SK-N-DZ (cell line): ENCODE measurements around the gene AP2A1. TPM values are rescaled to one million over a fixed set of nuclear protein-coding genes. Genes with fewer than 3 reads are reported as not detected.
A peak's percentile ranks its signal among the peaks of the same experiment; 100 is the strongest.
"Not testable (repeated sequence)": the region's sequence is repeated elsewhere in the genome, so short reads cannot be mapped to it uniquely, and the experiment has no call there.

ENCODE experiments used
- DNase-seq: peaks from one replicate; pipeline ENCODE4 v3.0.0-alpha.2; 2015; ENCODE audit warnings: low spot score
- polyA plus RNA-seq, 2 experiments: library from polyadenylated mRNA; depleted of rRNA; stranded (reverse); fragments of >200 nt; gene quantifications; 2 replicates each; pipeline ENCODE4 v1.2.3, GENCODE V29; 2014

Gene AP2A1
- 27.7 and 32.5 TPM in 2 replicates for polyA plus RNA-seq (2014; cell fraction: cytosol; rRNA removed)
- polyA plus RNA-seq (2014; cell fraction: nucleus; rRNA removed) = 25.9 and 42.0 TPM in 2 replicates

DNA sequence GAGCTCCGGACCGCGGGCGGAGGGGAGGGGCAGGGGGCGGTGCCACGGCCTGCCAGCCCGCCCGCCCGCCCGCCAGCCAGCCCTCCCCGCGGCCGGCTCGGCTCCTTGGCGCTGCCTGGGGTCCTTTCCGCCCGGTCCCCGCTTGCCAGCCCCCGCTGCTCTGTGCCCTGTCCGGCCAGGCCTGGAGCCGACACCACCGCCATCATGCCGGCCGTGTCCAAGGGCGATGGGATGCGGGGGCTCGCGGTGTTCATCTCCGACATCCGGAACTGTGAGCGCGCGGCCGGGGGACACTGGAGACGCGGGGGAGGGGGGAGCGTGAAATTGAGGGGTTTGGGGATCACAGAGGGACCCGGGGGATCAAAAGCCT, at the start of gene AP2A1:
AP2A1 (plus strand) TSS at position 72 of the 370 bp plus-strand sequence; CDS start at position 205, 133 bp downstream.
- DNase-seq = no peak

DNA sequence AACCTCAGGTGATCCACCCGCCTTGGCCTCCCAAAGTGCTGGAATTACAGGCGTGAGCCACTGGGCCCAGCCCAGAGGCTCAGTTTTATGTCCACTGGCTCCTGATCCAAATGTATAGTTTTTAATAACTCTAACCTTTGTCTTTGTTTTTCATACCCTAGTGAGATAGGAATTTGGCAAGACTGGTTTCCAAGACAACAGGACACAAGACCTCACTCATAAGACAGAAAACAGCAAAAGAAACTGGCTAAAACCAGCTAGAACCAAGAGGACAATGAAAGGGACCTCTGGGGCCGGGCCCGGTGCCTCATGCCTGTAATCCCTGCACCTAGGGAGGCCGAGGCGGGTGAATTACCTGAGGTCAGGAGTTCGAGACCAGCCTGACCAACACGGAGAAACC, 48.3 kb upstream of the AP2A1 start:
- no peak for DNase-seq

DNA sequence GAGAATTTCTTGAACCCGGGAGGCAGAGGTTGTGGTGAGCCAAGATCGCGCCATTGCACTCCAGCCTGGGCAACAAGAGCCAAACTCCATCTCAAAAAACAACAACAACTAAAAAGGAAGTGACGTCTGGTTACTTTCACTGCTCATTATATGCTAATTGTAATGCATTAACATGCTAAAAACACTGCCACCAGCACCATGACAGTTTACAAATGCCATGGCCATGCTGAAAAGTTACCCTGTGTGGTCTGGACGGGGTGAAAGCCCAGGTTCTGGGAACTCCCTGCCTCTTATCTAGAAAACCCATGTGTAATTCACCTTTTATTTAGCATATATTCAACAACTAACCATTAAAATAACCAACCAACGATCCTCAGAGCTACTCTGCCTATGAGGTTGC, 47.8 kb upstream of the AP2A1 start:
- no peak for DNase-seq

DNA sequence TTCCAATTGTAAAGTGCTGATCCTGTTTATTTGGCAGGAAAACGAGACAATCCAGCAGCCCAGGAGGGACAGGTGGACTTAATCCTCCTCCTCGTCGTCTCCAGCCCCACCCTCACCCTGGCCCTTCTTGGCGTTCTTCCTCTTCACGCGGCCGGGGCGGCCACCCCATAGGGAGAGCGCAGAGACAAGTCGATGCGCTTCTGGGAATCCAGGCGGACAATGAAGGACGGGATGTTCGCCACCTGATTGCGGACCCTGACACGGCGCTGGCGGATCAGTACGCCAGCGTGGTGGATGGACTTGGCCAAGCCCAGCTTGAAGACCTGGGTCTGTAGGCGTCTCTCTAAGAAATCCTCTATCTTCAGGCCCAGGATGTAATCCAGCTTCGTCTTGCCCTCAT, 47.4 kb upstream of the AP2A1 start:
- DNase-seq = not testable (repeated sequence)

DNA sequence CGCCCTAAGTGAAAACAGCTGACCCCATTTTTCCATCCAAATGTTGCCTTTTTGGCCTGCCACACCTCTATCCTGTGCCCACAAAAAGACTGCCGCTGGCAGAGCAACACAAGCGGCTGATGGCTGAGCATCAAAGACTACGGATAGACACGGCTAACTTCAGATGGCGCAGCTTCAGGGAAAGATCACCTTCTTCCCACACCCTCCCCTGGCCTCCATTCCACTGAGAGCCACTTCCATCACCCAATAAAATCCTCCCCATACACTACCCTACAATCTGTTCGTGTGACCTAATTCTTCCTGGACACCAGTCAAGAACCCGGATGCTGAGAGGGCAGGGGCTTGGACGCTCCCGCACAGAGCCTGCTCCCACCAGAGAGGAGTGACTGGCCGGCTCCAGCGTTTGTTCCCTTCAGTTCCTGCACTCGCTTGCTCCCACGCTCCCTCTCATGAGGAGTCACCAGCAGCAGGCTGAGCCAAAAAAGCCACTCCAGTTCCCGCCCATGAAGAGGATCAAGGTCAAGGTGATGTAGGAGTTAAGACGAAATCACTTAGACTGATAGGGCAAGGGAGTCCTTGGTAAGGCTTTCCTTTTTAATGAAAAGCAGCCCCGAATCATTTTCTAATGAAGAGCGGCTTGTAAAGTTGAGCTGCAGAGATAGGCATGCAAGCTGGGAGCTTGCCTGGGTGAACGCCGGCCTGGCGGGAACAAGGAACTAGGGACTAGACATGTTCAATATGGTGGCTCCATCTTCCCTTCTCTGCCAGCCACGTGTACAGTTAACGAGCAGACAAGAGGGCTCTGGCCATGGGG, 39.4 kb upstream of the AP2A1 start:
- peak; percentile 19 for DNase-seq

DNA sequence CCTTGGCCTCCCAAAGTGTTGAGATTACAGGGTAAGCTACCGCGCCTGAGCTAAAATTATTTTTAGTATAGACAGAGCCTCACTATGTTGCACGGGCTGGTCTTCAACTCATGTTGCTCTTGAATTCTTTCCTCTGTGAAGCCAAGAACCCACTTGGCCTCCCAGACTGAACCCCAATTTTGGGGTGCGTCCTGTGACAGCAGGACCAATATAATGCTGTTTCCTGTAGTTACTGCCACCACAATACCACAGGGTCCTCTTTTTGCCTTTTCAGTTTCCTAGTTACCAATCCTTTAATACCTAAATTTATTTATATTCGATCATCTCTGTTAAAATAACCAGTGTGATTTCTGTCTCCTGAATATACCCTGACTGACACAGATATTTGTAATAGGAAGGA, 36.6 kb upstream of the AP2A1 start:
- DNase-seq = no peak

DNA sequence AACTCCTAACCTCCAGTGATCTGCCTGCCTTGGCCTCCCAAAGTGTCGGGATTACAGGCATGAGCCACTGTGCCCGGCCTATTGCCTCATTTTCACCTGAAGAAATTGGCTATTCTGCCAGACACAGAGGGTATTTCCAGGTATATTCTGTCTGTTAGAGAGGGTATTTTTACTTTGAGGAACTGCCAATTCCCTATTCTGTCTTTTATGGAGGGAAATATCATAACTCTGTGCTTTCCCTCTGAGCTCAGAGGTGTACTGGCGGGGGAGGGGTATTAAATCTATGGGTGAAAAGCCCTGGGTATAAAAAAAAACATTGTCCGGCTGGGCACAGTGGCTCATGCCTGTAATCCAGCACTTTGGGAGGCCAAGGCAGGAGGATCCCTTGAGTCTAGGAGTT, 28.5 kb upstream of the AP2A1 start:
- no peak for DNase-seq

DNA sequence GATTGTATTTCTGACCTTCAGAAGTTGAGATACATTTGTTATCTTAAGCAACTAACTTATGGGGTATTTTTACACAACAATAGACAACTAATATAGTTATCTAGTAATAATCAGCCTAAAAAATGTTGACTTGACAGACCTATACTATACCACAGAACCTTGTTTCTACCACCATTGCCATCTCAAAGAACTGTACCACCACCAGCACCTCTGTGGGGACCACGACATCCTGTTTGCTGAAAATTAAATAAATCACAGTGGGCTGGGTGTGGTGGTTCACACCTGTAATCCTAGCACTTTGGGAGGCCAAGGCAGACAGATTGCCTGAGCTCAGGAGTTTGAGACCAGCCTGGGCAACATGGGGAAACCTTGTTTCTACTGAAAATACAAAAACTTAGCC, 27.7 kb upstream of the AP2A1 start:
- DNase-seq = no peak

DNA sequence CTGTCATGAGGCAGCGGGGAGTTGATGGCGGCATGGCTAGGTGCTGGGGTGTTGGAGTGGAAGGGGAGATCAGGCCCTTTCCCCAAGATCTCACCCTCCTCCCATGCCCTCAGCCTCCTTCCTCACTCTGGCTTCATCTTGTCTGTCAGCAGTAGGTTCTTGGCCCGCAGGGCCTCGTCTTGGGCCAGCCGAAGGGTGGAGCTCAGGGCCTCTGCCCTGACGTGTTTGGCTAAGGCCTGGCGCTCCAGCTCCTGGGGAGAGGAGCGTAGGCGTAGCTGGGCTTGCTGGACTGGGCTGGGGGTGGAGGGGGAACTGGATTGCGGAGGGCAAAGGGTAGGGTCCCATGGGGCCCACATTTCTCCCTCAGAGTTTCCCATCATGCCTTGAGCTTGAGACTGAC, 26.9 kb upstream of the AP2A1 start:
- no peak for DNase-seq

DNA sequence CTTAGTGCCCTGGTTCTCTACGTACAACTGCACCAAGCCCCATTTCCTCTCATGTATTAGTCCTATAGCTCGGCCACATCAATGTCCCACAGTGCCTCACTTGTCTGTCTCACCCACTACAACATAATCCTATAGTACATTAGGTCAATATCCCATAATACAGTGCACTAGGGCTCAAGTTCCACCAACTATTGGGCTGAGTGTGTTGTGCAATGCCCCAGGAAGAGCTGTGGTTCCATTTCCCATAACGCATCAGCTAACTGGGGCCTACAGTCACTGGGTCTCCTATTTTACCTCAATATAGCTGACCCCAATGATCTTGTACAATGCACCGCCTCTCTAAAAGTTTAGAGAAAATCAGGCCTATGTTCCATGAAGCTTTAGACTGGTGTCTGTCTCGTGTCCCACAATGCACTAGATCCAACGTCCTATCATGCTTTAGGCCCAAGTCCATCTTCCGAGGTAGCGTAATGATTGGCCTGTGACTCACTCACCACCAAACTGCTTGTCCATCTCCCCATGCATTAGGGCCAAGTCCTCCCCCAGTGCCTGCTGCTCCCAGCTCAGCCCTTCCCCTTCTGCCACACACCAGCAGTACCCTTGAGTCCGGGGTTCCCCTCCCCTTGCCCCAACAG, 25.5 kb upstream of the AP2A1 start:
- no peak for DNase-seq

DNA sequence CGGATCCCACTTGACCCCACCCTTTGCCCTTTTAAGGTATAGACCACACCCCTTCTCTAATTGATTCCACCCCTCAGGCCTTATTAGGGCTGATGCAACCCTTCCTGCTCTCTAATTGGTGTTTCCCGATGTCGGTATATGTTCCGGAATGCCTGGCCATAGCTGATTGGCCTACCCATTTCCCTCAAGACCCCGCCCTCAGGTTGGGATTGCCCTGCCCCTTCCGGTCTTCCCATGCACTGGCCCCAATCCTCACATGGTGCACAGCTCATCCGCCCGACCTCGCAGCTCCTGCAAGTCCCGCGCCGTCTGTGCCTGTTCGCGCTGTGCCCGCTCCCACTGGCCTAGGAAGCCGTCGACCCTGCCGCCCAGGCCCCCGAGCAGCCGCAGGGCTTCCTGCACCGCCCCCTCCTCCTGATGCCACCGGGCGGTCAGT, 21.8 kb upstream of the AP2A1 start:
- no peak for DNase-seq

DNA sequence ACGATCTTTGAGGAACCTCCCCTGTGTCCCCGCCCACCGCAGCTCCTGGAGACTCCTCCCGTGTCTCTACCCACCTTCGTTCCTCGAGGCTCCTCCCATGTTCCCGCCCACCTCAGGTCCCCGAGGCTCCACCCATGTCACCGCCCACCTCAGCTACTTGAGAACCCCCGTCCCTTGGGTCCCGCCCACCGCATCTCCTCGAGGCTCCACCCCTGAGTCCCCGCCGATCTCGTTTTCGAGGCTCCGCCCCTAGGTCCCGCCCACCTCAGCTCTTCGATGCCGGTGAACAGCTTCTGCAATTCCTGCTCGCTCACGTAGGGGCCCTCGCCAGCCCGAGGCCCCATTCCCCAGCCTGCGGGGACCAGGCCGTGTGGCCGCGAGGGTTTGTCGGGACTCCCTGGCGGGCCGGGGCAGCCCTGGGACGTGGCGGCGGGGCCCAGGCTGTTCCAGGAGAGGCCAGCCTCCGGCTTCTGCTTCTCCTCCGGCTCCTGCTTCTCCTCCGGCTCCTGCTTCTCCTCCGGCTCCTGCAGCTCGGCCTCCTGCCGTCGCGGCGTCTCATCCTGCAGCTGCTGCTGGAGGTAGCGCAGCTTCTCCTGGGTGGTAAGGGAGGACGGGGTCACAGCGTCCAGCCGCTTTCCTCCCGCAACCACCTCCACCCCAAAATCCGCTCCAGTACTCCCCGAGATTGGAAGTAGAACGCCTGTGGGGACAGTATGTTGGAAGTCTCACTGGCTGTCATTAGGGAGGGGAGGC, 20.4 kb upstream of the AP2A1 start:
- DNase-seq = peak; percentile 41

DNA sequence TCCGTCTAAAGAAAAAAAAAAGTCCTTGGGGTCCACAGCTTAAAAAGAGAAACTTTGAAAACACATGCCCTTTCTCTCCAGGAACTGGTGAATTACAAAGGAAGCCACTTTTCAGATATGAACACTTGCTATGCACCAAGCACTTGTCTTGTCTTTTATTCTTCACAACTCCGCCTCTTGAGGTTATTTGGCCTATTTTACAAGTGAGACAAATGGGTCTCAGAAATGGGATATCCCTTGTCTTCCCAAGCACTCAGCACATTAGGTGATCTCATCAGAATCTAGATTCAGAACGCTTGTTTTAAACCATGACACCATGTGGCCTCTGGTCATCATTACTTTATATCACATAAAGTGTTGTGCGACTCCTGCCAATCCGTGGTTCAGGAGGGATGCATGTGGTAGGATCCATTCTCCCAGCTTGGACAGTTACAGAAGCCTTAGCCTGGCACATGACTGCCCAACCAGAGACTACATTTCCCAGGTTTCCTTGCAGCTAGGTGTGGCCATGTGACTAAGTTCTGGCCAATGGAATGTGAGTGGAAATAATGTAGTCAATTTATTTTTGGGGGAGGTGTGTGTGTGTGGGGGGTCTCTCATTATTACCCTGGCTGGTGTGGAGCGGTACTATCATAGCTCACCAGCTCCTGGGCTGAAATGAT, 17.6 kb upstream of the AP2A1 start:
- DNase-seq = no peak

DNA sequence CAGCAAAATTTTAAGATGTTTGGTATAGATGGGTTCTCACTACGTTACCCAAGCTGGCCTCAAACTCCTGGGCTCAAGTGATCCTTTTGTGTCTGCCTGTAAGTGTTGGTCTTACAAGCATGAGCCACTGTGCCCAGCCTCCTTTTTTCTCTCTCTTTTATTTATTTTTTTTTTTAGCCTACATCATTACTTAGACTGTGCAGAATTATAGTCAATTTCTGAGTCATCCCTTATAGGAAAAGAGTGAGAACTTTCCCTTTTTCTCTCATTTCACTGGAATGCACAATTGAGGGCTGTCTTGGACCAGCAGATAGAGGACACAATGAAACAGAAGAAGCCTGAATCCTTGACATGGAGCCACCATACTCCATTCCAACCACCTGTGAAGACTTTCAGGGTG, 17.0 kb upstream of the AP2A1 start:
- DNase-seq = no peak

DNA sequence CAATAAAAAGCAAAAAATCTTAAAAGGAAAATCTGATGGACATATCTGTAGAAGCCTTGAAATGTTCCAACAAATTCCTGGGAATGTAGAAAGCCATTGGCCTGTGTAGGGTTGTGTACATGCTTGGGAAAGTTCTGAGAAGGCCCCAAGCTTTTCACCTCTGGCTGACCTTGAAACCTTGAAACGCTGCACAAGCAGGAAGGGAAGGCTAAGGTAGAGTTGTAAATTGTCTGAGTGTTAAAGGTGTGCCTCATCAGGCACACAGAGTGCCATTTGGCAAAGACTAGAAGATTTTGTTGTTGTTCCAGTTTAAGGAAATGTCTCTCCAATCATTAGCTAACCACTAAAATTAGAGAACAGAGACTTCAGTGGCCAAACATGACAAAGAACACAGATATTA, 14.1 kb upstream of the AP2A1 start:
- DNase-seq = no peak

DNA sequence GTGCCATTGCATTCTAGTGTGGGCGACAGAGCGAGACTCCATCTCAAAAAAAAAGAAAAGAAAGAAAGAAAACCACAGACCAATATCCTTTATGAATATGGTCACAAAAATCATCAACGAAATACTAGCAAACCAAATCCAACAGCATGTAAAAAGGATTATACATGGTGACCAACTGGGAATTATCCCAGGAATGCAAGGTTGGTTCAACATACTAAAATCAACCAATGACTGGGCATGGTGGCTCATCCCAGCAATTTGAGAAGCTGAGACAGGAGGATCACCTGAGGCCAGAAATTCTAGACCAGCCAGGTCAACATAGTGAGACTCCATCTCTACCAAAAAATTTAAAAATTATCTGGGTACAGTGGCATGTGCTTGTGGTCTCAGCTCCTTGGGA, 10.8 kb upstream of the AP2A1 start:
- DNase-seq = no peak

DNA sequence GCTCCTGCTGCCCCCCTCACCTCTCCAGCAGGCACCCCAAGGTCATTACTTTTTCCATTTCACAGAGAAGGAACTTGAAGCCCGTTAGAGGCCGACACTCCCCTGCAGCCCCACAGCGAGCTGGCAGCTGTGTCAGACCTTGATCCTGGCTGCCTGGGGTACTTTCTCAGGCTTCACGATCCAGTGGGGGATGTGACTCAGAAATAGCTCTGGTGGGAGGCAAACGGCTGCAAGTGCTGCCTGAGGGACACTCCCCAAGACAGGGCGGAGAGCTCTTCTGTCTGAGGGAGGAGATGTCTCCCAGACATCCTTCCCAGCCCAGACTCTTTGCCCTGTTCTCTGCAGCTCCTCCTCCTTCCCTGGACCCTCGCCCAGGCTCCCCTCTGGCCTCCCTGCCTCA, 8.5 kb upstream of the AP2A1 start:
- no peak for DNase-seq

DNA sequence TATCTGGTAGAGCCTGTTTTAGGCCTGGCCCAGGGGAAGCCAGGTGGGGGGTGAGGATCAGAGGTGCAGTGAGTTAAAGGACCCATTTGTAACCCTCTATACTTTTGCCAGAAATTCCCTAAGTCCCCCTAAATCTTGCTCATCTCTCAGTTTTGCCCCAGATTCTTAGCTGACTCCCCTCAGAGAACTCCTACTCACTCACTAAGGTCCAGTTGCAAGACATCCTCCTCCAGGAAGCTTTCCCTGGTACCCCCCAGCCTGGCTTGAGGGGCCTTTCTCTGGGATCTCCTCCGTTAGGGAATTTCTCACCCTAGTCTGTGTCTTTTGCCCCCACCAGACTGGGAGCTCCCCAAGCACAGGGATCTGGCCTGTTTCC, 5.6 kb upstream of the AP2A1 start:
- DNase-seq = no peak

DNA sequence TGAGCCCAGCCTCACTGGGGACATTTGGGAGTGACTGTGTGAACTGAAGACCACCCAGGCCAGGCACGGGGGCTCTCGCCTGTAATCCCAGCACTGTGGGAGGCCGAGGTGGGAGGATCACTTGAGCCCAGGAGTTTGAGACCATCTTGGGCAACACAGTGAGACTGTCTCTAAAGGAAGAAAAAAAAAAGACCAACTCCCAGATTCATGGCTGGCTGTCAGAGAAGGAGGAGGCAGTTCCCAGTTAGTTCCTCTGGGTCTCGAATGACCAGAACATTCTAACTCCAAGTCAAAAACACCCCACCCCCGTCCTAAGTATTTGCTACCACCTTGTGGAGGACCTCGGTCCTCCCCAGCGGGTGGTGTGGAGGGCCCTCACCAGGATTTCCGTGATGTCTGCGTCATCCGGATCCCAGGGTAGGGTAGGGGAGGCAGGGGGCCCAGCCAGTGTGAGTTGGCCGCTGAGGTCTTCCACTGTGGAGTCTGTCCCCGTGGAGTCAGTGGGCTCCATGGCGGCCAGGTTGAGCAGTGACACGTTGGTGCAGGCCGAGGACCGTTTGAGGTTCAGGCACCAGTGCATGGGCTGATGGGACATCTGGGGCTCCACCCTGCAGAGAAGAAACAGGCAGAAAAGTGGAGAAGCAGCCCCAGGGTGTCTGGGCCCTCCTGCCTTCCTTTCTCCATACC, 5.0 kb upstream of the AP2A1 start:
- peak; percentile 16 for DNase-seq

DNA sequence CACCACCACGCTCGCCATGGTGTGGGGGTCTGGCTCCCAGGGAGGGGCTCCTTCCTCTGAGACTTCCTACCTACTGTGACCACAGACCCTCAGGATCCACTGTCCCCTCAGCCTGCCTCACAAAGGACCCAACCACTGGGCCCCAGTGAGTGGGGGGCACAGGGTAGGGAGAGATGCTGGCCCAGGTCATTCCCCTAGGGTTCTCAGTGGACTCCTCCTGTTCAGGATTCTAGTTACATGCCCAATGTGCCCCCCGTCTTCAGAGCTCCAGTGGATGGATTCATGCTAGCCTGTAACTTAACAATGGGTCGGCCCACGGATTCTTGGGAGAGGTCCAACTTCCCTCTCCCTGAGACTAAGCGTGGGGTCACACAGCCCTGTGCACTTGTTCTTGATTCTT, 3.6 kb upstream of the AP2A1 start, which contains the start of gene TSKS:
TSKS (minus strand) TSS at position 77 of the 400 bp plus-strand sequence; CDS start at position 18, 59 bp downstream.
- no peak for DNase-seq

DNA sequence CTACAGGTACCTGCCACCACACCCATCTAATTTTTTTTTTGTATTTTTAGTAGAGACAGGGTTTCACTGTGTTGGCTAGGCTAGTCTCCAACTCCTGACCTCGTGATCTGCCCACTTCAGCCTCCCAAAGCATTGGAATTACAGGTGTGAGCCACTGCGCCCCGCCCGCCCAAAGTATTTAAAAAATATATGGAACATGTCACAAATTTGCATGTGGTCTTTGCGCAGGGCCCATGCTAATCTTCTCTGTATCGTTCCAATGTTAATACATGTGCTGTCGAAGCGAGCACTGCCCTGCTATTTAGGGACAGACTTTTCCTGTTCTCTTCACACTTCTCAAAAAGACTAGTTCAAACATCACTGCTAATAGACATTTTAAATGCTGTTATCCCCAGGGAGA, 2.5 kb upstream of the AP2A1 start:
- DNase-seq = no peak
